ENCODE results near the gene ZNF17.

- TF ChIP-seq RAD21 (IDR thresholded peaks at IDR 0.05 in 1 of 2, conservative IDR thresholded peaks at IDR 0.05 in 1 of 2; ENCODE audit: low read depth in 2 of 2, low read length in 2 of 2) (no peak), NRF1 (IDR thresholded peaks at IDR 0.05; ENCODE audit: low read depth, low read length) (no peak), TAF7 (optimal IDR thresholded peaks at IDR 0.05; ENCODE audit: borderline replicate concordance, low read depth, low read length) (no peak), TCF12 (IDR thresholded peaks at IDR 0.05; ENCODE audit: low read depth, low read length) (no peak), ZNF274 (IDR thresholded peaks at IDR 0.05; ENCODE audit: borderline replicate concordance, extremely low read depth, low read length) (no peak), SRF (IDR thresholded peaks at IDR 0.05; ENCODE audit: low read depth, low read length) (no peak), BACH1 (IDR thresholded peaks at IDR 0.05; ENCODE audit: low read length) (no peak), KDM1A (IDR thresholded peaks at IDR 0.05; ENCODE audit: borderline replicate concordance, low read length) (no peak), TAF1 (IDR thresholded peaks at IDR 0.05; ENCODE audit: low read depth, low read length) (no peak), CHD2 (IDR thresholded peaks at IDR 0.05; ENCODE audit: low read length) (no peak), POLR2AphosphoS5 (IDR thresholded peaks at IDR 0.05; ENCODE audit: low read depth, low read length) (no peak), POLR2A (IDR thresholded peaks at IDR 0.05; ENCODE audit: control extremely low read depth in 1 of 2, low read depth in 2 of 2, low read length in 2 of 2) (no peak)
- TF ChIP-seq, protein P1, sequence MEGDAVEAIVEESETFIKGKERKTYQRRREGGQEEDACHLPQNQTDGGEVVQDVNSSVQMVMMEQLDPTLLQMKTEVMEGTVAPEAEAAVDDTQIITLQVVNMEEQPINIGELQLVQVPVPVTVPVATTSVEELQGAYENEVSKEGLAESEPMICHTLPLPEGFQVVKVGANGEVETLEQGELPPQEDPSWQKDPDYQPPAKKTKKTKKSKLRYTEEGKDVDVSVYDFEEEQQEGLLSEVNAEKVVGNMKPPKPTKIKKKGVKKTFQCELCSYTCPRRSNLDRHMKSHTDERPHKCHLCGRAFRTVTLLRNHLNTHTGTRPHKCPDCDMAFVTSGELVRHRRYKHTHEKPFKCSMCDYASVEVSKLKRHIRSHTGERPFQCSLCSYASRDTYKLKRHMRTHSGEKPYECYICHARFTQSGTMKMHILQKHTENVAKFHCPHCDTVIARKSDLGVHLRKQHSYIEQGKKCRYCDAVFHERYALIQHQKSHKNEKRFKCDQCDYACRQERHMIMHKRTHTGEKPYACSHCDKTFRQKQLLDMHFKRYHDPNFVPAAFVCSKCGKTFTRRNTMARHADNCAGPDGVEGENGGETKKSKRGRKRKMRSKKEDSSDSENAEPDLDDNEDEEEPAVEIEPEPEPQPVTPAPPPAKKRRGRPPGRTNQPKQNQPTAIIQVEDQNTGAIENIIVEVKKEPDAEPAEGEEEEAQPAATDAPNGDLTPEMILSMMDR (IDR thresholded peaks at IDR 0.05; ENCODE audit: control extremely low read depth in 1 of 3, insufficient read depth in 1 of 3, low read depth in 1 of 3, low read length in 3 of 3) = no peak
Observed at GRCh38 chr19:57374179-57374578, 36.8 kb upstream of the ZNF17 start.
